GM06990 (cell line): Measurements from ENCODE around the gene ONECUT3.
A peak's percentile ranks its signal among the peaks of the same experiment; 100 is the strongest.

Source experiments
- DNase-seq: peaks from one replicate; pipeline ENCODE4 v3.0.0-alpha.2; 2011; ENCODE audit not compliant: insufficient read length; ENCODE audit errors: extremely low read depth
- H3K27me3 ChIP-seq: replicated peaks from 2 replicates; pipeline ENCODE4 v1.6.0; 2011; ENCODE audit warnings: low read length; ENCODE audit not compliant: control insufficient read depth, insufficient read depth
- H3K36me3 ChIP-seq: 2 replicates; pipeline ENCODE4 v1.5.1; 2011; ENCODE audit warnings: low read length; ENCODE audit not compliant: control insufficient read depth, insufficient read depth
- H3K4me3 ChIP-seq: replicated peaks from 2 replicates; pipeline ENCODE4 v1.5.1; 2011; ENCODE audit warnings: low read depth, mild to moderate bottlenecking, control low read depth, low read length
- CTCF ChIP-seq: IDR thresholded peaks from 2 replicates; pipeline ENCODE4 v1.5.1; 2011; ENCODE audit warnings: low read length, control low read depth, mild to moderate bottlenecking, inconsistent platforms; ENCODE audit not compliant: insufficient read depth, poor library complexity, severe bottlenecking

Gene ONECUT3

GRCh38 chr19:1811942-1812425 lies 58.7 kb downstream of the ONECUT3 start, which contains the start of gene ATP8B3:
Gene ATP8B3 (minus strand): TSS chr19:1812276. CDS start chr19:1811736, 540 bp downstream.
- TF ChIP-seq CTCF, result peak; percentile 31
- H3K36me3 ChIP-seq, result peaks cover 8% of the 10 kb centered on the region
- H3K27me3 ChIP-seq, result no peaks in the 10 kb centered on the region; the same call in 1 of the 2 replicates
- peak within 1 kb of the TSS; percentile 66 for H3K4me3 ChIP-seq
- DNase-seq, result no peak

GRCh38 chr19:1812426-1813191 lies 59.3 kb downstream of the ONECUT3 start:
- no peaks in the 10 kb centered on the region; the same call in 1 of the 2 replicates for H3K27me3 ChIP-seq
- DNase-seq, result peak; percentile 91
- H3K4me3 ChIP-seq, result peak overlapping the region; percentile 66
- TF ChIP-seq CTCF, result peak; percentile 79
- H3K36me3 ChIP-seq, result peaks cover 12% of the 10 kb centered on the region

GRCh38 chr19:1813192-1814182 lies 60.2 kb downstream of the ONECUT3 start:
- TF ChIP-seq CTCF, result no peak
- Histone ChIP-seq H3K4me3 (peak overlapping the region; percentile 66), H3K36me3 (peaks cover 18% of the 10 kb centered on the region), H3K27me3 (no peaks in the 10 kb centered on the region; the same call in 1 of the 2 replicates)
- DNase-seq, result no peak

GRCh38 chr19:1814391-1814790 lies 61.1 kb downstream of the ONECUT3 start:
- no peak overlapping the region for H3K4me3 ChIP-seq
- no peak for TF ChIP-seq CTCF
- H3K36me3 ChIP-seq, result peaks cover 21% of the 10 kb centered on the region
- DNase-seq, result no peak
- H3K27me3 ChIP-seq, result no peaks in the 10 kb centered on the region; the same call in 1 of the 2 replicates

- no peak for TF ChIP-seq CTCF
- no peak overlapping the region for H3K4me3 ChIP-seq
- peaks cover 22% of the 10 kb centered on the region for H3K36me3 ChIP-seq
- no peak for DNase-seq
- H3K27me3 ChIP-seq, result no peaks in the 10 kb centered on the region; the same call in 1 of the 2 replicates
Measured at GRCh38 chr19:1814833-1815604, 61.7 kb downstream of the ONECUT3 start.
